Measurements from ENCODE around the gene HARS1.

The HARS1 gene

GRCh38 chr5:140642718-140643117 lies 48.5 kb downstream of the HARS1 start:
- TF ChIP-seq CTCF (IDR thresholded peaks at IDR 0.05), result no peak
- no peak for TF ChIP-seq ZFX (IDR thresholded peaks at IDR 0.05; ENCODE audit: borderline replicate concordance)
- H3K27ac ChIP-seq, result no peak overlapping the region

GRCh38 chr5:140641716-140642115 lies 49.5 kb downstream of the HARS1 start:
- H3K27ac ChIP-seq, result no peak overlapping the region
- TF ChIP-seq CTCF (IDR thresholded peaks at IDR 0.05) (no peak), ZFX (IDR thresholded peaks at IDR 0.05; ENCODE audit: borderline replicate concordance) (no peak)

- no peak for TF ChIP-seq ZFX (IDR thresholded peaks at IDR 0.05; ENCODE audit: borderline replicate concordance)
- TF ChIP-seq CTCF (IDR thresholded peaks at IDR 0.05), result peak; percentile 82
- H3K27ac ChIP-seq, result peak within 1 kb of the TSS; percentile 70
These were observed 51.8 kb downstream of the HARS1 start, which contains the start of gene TMCO6 for GRCh38 chr5:140639148-140639981. Gene TMCO6 (plus strand): TSS chr5:140639451. CDS start chr5:140639528, 77 bp downstream.

GRCh38 chr5:140638898-140639147 lies 52.3 kb downstream of the HARS1 start:
- peak overlapping the region; percentile 70 for H3K27ac ChIP-seq

- TF ChIP-seq ZFX (IDR thresholded peaks at IDR 0.05; ENCODE audit: borderline replicate concordance), result no peak
- TF ChIP-seq CTCF (IDR thresholded peaks at IDR 0.05), result no peak
- H3K27ac ChIP-seq, result no peak overlapping the region
These were observed 53.6 kb downstream of the HARS1 start for GRCh38 chr5:140637371-140638100.

GRCh38 chr5:140635291-140636257 lies 55.6 kb downstream of the HARS1 start:
- no peak overlapping the region for H3K27ac ChIP-seq
- TF ChIP-seq ZFX (IDR thresholded peaks at IDR 0.05; ENCODE audit: borderline replicate concordance) (no peak), CTCF (IDR thresholded peaks at IDR 0.05) (peak; percentile 31; the same call in 1 of the 2 replicates)

- no peak overlapping the region for H3K27ac ChIP-seq
- TF ChIP-seq ZFX (IDR thresholded peaks at IDR 0.05; ENCODE audit: borderline replicate concordance) (no peak), CTCF (IDR thresholded peaks at IDR 0.05) (no peak)
These were observed 57.1 kb downstream of the HARS1 start for GRCh38 chr5:140634103-140634502.

Data from 22Rv1 (cell line).